Measurements from ENCODE around the gene MFN2. TPM values are rescaled to one million over a fixed set of nuclear protein-coding genes. Genes with fewer than 3 reads are reported as not detected.
A peak's percentile ranks its signal among the peaks of the same experiment; 100 is the strongest.
"Not testable (repeated sequence)": the region's sequence is repeated elsewhere in the genome, so short reads cannot be mapped to it uniquely, and the experiment has no call there.

The MFN2 gene
- 100 to 1,000 TPM; 367 to 466 TPM for total RNA-seq

- Histone ChIP-seq H3K27ac (peak within 1 kb of the TSS; percentile 95), H3K27me3 (no peaks in the 10 kb centered on the region), H3K36me3 (peaks cover 34% of the 10 kb centered on the region), H3K4me1 (peaks cover 0 to 57% of the 10 kb centered on the region in 2 donors), H3K9me3 (no peaks in the 10 kb centered on the region), H3K4me3 (peak within 1 kb of the TSS; percentile 80 to 90)
- peak; percentile 97 for DNase-seq (ENCODE audit: low spot score)
- TF ChIP-seq, protein P1, sequence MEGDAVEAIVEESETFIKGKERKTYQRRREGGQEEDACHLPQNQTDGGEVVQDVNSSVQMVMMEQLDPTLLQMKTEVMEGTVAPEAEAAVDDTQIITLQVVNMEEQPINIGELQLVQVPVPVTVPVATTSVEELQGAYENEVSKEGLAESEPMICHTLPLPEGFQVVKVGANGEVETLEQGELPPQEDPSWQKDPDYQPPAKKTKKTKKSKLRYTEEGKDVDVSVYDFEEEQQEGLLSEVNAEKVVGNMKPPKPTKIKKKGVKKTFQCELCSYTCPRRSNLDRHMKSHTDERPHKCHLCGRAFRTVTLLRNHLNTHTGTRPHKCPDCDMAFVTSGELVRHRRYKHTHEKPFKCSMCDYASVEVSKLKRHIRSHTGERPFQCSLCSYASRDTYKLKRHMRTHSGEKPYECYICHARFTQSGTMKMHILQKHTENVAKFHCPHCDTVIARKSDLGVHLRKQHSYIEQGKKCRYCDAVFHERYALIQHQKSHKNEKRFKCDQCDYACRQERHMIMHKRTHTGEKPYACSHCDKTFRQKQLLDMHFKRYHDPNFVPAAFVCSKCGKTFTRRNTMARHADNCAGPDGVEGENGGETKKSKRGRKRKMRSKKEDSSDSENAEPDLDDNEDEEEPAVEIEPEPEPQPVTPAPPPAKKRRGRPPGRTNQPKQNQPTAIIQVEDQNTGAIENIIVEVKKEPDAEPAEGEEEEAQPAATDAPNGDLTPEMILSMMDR (IDR thresholded peaks at IDR 0.05): no peak
Observed at GRCh38 chr1:11979851-11980675, at the start of gene MFN2. TSS of gene MFN2 (plus strand) at chr1:11980444. CDS start at chr1:11989169, 8,725 bp downstream.

- DNase-seq (ENCODE audit: low spot score): no peak
- H3K4me1 ChIP-seq: peaks cover 0 to 41% of the 10 kb centered on the region in 2 donors
Observed at GRCh38 chr1:11930571-11931445, 49.4 kb upstream of the MFN2 start.

GRCh38 chr1:11931845-11932244, 48.4 kb upstream of the MFN2 start:
- no peaks in the 10 kb centered on the region for H3K36me3 ChIP-seq
- H3K27me3 ChIP-seq: no peaks in the 10 kb centered on the region
- no peak for DNase-seq (ENCODE audit: low spot score)
- TF ChIP-seq, protein P1 (IDR thresholded peaks at IDR 0.05): no peak
- H3K27ac ChIP-seq: no peak overlapping the region
- peaks cover 0 to 42% of the 10 kb centered on the region in 2 donors for H3K4me1 ChIP-seq
- no peak overlapping the region for H3K4me3 ChIP-seq
- H3K9me3 ChIP-seq: no peaks in the 10 kb centered on the region

More at GRCh38 chr1:11930571-11931445, 49.4 kb upstream of the MFN2 start:
- Histone ChIP-seq H3K27me3 (no peaks in the 10 kb centered on the region), H3K27ac (peak overlapping the region in 1 of 2 donors; percentile 26), H3K36me3 (no peaks in the 10 kb centered on the region), H3K4me3 (no peak overlapping the region), H3K9me3 (no peaks in the 10 kb centered on the region)
- TF ChIP-seq, protein P1 (IDR thresholded peaks at IDR 0.05): no peak

GRCh38 chr1:11934302-11935056, 45.8 kb upstream of the MFN2 start, which contains the start of gene PLOD1:
TSS of gene PLOD1 (plus strand) at chr1:11934717. CDS start at chr1:11934780, 63 bp downstream.
- peak; percentile 89 for DNase-seq (ENCODE audit: low spot score)
- TF ChIP-seq, protein P1 (IDR thresholded peaks at IDR 0.05): no peak
- no peaks in the 10 kb centered on the region for H3K36me3 ChIP-seq
- H3K4me1 ChIP-seq: peaks cover 0 to 56% of the 10 kb centered on the region in 2 donors
- no peaks in the 10 kb centered on the region for H3K27me3 ChIP-seq
- peak within 1 kb of the TSS; percentile 81 to 92 for H3K27ac ChIP-seq
- no peaks in the 10 kb centered on the region for H3K9me3 ChIP-seq
- H3K4me3 ChIP-seq: peak within 1 kb of the TSS; percentile 70 to 75

DNA sequence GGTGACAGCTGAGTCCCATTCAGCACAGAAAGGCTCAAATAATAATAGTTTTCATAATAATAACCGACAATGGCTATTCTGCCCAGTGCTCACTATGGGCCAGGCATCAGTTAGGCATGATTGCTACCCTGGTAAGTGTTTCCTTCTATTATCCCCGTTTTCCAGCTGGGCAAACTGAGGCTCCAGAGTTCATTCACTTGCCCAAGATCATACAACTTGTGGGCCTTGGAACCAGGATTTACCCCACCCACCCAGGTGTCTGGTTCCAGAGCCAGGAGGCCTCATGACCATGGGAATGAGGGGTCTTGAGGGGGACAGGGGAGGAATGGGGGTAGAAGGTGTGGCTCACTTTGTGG, 45.2 kb upstream of the MFN2 start:
- Histone ChIP-seq H3K36me3 (no peaks in the 10 kb centered on the region), H3K27me3 (no peaks in the 10 kb centered on the region), H3K4me3 (peak overlapping the region; percentile 70 to 75), H3K4me1 (peaks cover 0 to 55% of the 10 kb centered on the region in 2 donors), H3K27ac (peak overlapping the region; percentile 81 to 92), H3K9me3 (no peaks in the 10 kb centered on the region)
- TF ChIP-seq, protein P1 (IDR thresholded peaks at IDR 0.05): no peak
- no peak for DNase-seq (ENCODE audit: low spot score)

DNA sequence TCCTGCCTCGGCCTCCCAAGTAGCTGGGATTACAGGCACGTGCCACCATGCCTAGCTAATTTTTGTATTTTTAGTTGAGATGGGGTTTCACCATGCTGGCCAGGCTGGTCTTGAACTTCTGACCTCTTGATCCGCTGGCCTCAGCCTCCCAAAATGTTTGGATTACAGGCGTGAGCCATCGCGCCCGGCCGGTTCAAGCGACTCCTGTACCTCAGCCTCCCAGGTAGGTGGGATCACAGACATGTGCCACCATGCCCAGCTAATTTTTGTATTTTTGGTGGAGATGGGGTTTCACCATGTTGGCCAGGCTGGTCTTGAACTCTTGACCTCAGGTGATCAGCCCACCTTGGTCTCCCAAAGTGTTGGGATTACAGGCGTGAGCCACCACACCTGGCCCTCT, 44.5 kb upstream of the MFN2 start:
- Histone ChIP-seq H3K4me1 (peaks cover 0 to 55% of the 10 kb centered on the region in 2 donors), H3K4me3 (peak overlapping the region in 1 of 2 donors; percentile 75)
- H3K27ac ChIP-seq: not testable (repeated sequence)

More for the DNA sequence above, 44.5 kb upstream of the MFN2 start:
- not testable (repeated sequence) for DNase-seq (ENCODE audit: low spot score); H3K27me3 ChIP-seq; H3K9me3 ChIP-seq; H3K36me3 ChIP-seq
